Stromal cell of bone marrow (primary cell): ENCODE results near the gene CHST3.
"Not testable (repeated sequence)": the region's sequence is repeated elsewhere in the genome, so short reads cannot be mapped to it uniquely, and the experiment has no call there.

ENCODE experiments used
- DNase-seq: peaks from one replicate; pipeline ENCODE4 v3.0.0-alpha.2; 2012; ENCODE audit warnings: low read depth

The CHST3 gene

GRCh38 chr10:72030762-72031543 lies 66.8 kb downstream of the CHST3 start:
- no peak for DNase-seq

GRCh38 chr10:72031706-72032105 lies 67.5 kb downstream of the CHST3 start:
- DNase-seq = no peak

- DNase-seq = not testable (repeated sequence)
Observed at GRCh38 chr10:72032409-72033162, 68.4 kb downstream of the CHST3 start.

GRCh38 chr10:72034040-72034499 lies 69.9 kb downstream of the CHST3 start:
- no peak for DNase-seq

GRCh38 chr10:72034761-72035160 lies 70.6 kb downstream of the CHST3 start:
- DNase-seq = no peak

- no peak for DNase-seq
Observed at GRCh38 chr10:72035252-72035887, 71.2 kb downstream of the CHST3 start.

GRCh38 chr10:72037266-72037665 lies 73.1 kb downstream of the CHST3 start:
- no peak for DNase-seq

GRCh38 chr10:72037811-72038210 lies 73.6 kb downstream of the CHST3 start:
- no peak for DNase-seq

GRCh38 chr10:72038458-72039001 lies 74.3 kb downstream of the CHST3 start:
- peak; percentile 53 for DNase-seq

GRCh38 chr10:72039377-72039776 lies 75.2 kb downstream of the CHST3 start:
- DNase-seq = no peak

GRCh38 chr10:72041491-72041890 lies 77.3 kb downstream of the CHST3 start:
- no peak for DNase-seq

- no peak for DNase-seq
Observed at GRCh38 chr10:72043016-72043834, 79.0 kb downstream of the CHST3 start.

- DNase-seq = no peak
Observed at GRCh38 chr10:72044417-72045041, 80.3 kb downstream of the CHST3 start.

GRCh38 chr10:72045586-72045985 lies 81.4 kb downstream of the CHST3 start:
- no peak for DNase-seq

- peak; percentile 84 for DNase-seq
Observed at GRCh38 chr10:72048450-72049124, 84.4 kb downstream of the CHST3 start.

GRCh38 chr10:72049472-72049871 lies 85.3 kb downstream of the CHST3 start:
- no peak for DNase-seq

- no peak for DNase-seq
Observed at GRCh38 chr10:72049969-72050781, 86.0 kb downstream of the CHST3 start.

- no peak for DNase-seq
Observed at GRCh38 chr10:72050873-72051272, 86.7 kb downstream of the CHST3 start.

GRCh38 chr10:72053690-72054089 lies 89.5 kb downstream of the CHST3 start:
- DNase-seq = no peak

GRCh38 chr10:72056113-72056512 lies 91.9 kb downstream of the CHST3 start:
- no peak for DNase-seq
